Suprapubic skin (tissue), 4 donors: ENCODE measurements around the gene HIVEP3. TPM values are rescaled to one million over a fixed set of nuclear protein-coding genes. Genes with fewer than 3 reads are reported as not detected.

Source experiments
- DNase-seq, 2 donors: peaks; one replicate each; pipeline ENCODE4 v3.0.0-alpha.2; 2019; ENCODE audit warnings: low spot score in 2 of 2
- H3K27ac ChIP-seq: fragments of 200-600 bp; sonication (generic); one replicate; pipeline ENCODE4 v1.5.1; 2019
- H3K27me3 ChIP-seq: fragments of 200-600 bp; sonication (generic); one replicate; pipeline ENCODE4 v1.5.1; 2019
- H3K36me3 ChIP-seq: fragments of 200-600 bp; sonication (generic); one replicate; pipeline ENCODE4 v1.5.1; 2019
- H3K4me1 ChIP-seq: fragments of 200-600 bp; sonication (generic); one replicate; pipeline ENCODE4 v1.5.1; 2019
- H3K4me3 ChIP-seq: fragments of 200-600 bp; sonication (generic); one replicate; pipeline ENCODE4 v1.5.1; 2019; ENCODE audit warnings: mild to moderate bottlenecking
- H3K9me3 ChIP-seq: fragments of 200-600 bp; sonication (generic); one replicate; pipeline ENCODE4 v1.5.1; 2019
- CTCF ChIP-seq, 2 donors: fragments of 200-600 bp in 1 of 2; fragments of 450-650 bp in 1 of 2; sonication (generic) in 1 of 2; IDR thresholded peaks; one replicate each; pipeline ENCODE4 v1.5.1; 2016 to 2019; ENCODE audit warnings: antibody characterized with exemption in 2 of 2, mild to moderate bottlenecking in 1 of 2, moderate library complexity in 1 of 2
- EP300 ChIP-seq: sonication (generic); formaldehyde crosslinking; IDR thresholded peaks from one replicate; pipeline ENCODE4 v1.6.1; 2017; ENCODE audit warnings: antibody characterized with exemption
- POLR2A ChIP-seq, 2 donors: fragments of 450-650 bp; IDR thresholded peaks; one replicate each; pipeline ENCODE4 v1.6.1; 2017; ENCODE audit warnings: antibody characterized with exemption in 2 of 2, mild to moderate bottlenecking in 2 of 2, moderate library complexity in 2 of 2
- POLR2AphosphoS5 ChIP-seq, 3 donors: sonication (generic); formaldehyde crosslinking; IDR thresholded peaks; one replicate each; pipeline ENCODE4 v1.6.1; 2017; ENCODE audit warnings: antibody characterized with exemption in 3 of 3
- whole genome bisulfite sequencing: methylation state at CpG from one replicate; pipeline ENCODE4 v1.1.5; 2018; 5-methylcytosine and 5-hydroxymethylcytosine counted together
- total RNA-seq, 4 donors: library from RNA; depleted of rRNA; stranded (reverse); fragments of >200 nt; gene quantifications; one replicate each; pipeline ENCODE4 v1.1.0, GENCODE V29; 2016

The HIVEP3 gene
- total RNA-seq, 4 donors from 2014 or later = 11.3 to 23.9 (median 18.3) TPM

- DNase-seq = peak; percentile 90 to 91
- WGBS = 14% methylated on average over 40 of the region's 53 CpGs
- Histone ChIP-seq H3K4me3 (peak overlapping the region; percentile 50), H3K27me3 (no peaks in the 10 kb centered on the region), H3K36me3 (peaks cover 4% of the 10 kb centered on the region), H3K4me1 (peaks cover 21% of the 10 kb centered on the region), H3K27ac (no peak overlapping the region), H3K9me3 (no peaks in the 10 kb centered on the region)
- TF ChIP-seq EP300 = no peak
- peak in 1 of 3 donors; percentile 11 for TF ChIP-seq POLR2AphosphoS5 (IDR thresholded peaks at IDR 0.05)
- TF ChIP-seq CTCF (IDR thresholded peaks at IDR 0.05) = peak; percentile 75 to 99
- TF ChIP-seq POLR2A (IDR thresholded peaks at IDR 0.05) = no peak
These were observed 402.3 kb downstream of the HIVEP3 start for GRCh38 chr1:41516168-41517061.

GRCh38 chr1:41515778-41516167 lies 402.9 kb downstream of the HIVEP3 start:
- no peaks in the 10 kb centered on the region for H3K9me3 ChIP-seq
- H3K27ac ChIP-seq = no peak overlapping the region
- peaks cover 4% of the 10 kb centered on the region for H3K36me3 ChIP-seq
- no peak for DNase-seq
- no peak for TF ChIP-seq CTCF (IDR thresholded peaks at IDR 0.05)
- no peak for TF ChIP-seq POLR2A (IDR thresholded peaks at IDR 0.05)
- TF ChIP-seq POLR2AphosphoS5 (IDR thresholded peaks at IDR 0.05) = no peak
- TF ChIP-seq EP300 = no peak
- H3K4me1 ChIP-seq = peaks cover 21% of the 10 kb centered on the region
- WGBS = 14% methylated on average over 6 of the region's 6 CpGs
- H3K27me3 ChIP-seq = no peaks in the 10 kb centered on the region
- H3K4me3 ChIP-seq = peak overlapping the region; percentile 50

GRCh38 chr1:41515131-41515678 lies 403.5 kb downstream of the HIVEP3 start:
- no peak overlapping the region for H3K27ac ChIP-seq
- no peak overlapping the region for H3K4me3 ChIP-seq
- TF ChIP-seq CTCF (IDR thresholded peaks at IDR 0.05) (no peak), POLR2AphosphoS5 (IDR thresholded peaks at IDR 0.05) (no peak)
- no peaks in the 10 kb centered on the region for H3K9me3 ChIP-seq
- H3K36me3 ChIP-seq = peaks cover 10% of the 10 kb centered on the region
- WGBS = 80% methylated on average over 5 of the region's 5 CpGs
- no peaks in the 10 kb centered on the region for H3K27me3 ChIP-seq
- H3K4me1 ChIP-seq = peaks cover 21% of the 10 kb centered on the region
- DNase-seq = no peak

DNA sequence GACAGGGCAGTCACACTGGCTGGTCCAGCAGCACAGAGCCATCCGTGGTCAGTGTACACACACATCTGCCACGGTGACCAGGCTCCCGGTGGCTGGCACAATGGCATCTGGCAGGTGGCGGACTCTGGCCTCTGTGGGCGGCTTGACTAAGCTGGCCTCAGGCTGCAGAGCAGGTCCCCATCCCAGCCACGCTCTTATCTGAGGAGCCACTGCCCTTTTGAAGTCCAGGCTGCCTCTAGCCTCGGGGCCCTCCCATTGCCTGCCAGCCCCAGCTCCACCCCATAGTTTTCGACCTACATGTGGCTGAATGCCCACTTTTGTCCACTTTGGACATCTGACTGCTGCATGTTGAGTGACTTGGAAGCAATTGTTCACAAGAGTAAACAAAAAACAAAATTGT lies 404.3 kb downstream of the HIVEP3 start:
- Histone ChIP-seq H3K27ac (no peak overlapping the region), H3K4me3 (no peak overlapping the region), H3K27me3 (no peaks in the 10 kb centered on the region), H3K4me1 (peaks cover 21% of the 10 kb centered on the region), H3K36me3 (peaks cover 12% of the 10 kb centered on the region), H3K9me3 (no peaks in the 10 kb centered on the region)
- DNase-seq = no peak
- TF ChIP-seq POLR2A (IDR thresholded peaks at IDR 0.05) = no peak
- no peak for TF ChIP-seq POLR2AphosphoS5 (IDR thresholded peaks at IDR 0.05)
- no peak for TF ChIP-seq CTCF (IDR thresholded peaks at IDR 0.05)
- no peak for TF ChIP-seq EP300
- 89% methylated on average over 6 of the region's 8 CpGs for WGBS

- H3K4me3 ChIP-seq = no peak overlapping the region
- H3K9me3 ChIP-seq = no peaks in the 10 kb centered on the region
- WGBS = 81% methylated on average over 9 of the region's 17 CpGs
- DNase-seq = no peak
- no peaks in the 10 kb centered on the region for H3K27me3 ChIP-seq
- TF ChIP-seq CTCF (IDR thresholded peaks at IDR 0.05) (peak in 1 of 2 donors; percentile 19), POLR2A (IDR thresholded peaks at IDR 0.05) (no peak)
- H3K36me3 ChIP-seq = peaks cover 12% of the 10 kb centered on the region
- H3K4me1 ChIP-seq = peaks cover 21% of the 10 kb centered on the region
- no peak overlapping the region for H3K27ac ChIP-seq
These were observed 405.4 kb downstream of the HIVEP3 start for GRCh38 chr1:41513383-41513735.
